ENCODE data around the gene ECI2. TPM values are rescaled to one million over a fixed set of nuclear protein-coding genes. Genes with fewer than 3 reads are reported as not detected.

The ECI2 gene
- total and polyA plus RNA-seq, 2 of the 13 experiments (the other 11 are each of a cell fraction or from before 2014, with no cell fraction given), result 78.5 to 228 TPM

GRCh38 chr6:4102687-4103244, 32.6 kb downstream of the ECI2 start (continued):
- TF ChIP-seq GMEB1 (CRISPR knock-in tag; IDR thresholded peaks at IDR 0.05; ENCODE audit: borderline replicate concordance), result peak; percentile 63; the same call in 1 of the 2 replicates
- no peak for TF ChIP-seq GTF3A (CRISPR knock-in tag; conservative IDR thresholded peaks at IDR 0.05)
- TF ChIP-seq ZNF3 (CRISPR knock-in tag; IDR thresholded peaks at IDR 0.05), result no peak
- peak; percentile 90; the same call in 1 of the 2 replicates for TF ChIP-seq FOXK1 (CRISPR knock-in tag; IDR thresholded peaks at IDR 0.05; ENCODE audit: borderline replicate concordance, low read depth)
- no peak for TF ChIP-seq ZNF235 (CRISPR knock-in tag; IDR thresholded peaks at IDR 0.05; ENCODE audit: borderline replicate concordance)
- TF ChIP-seq ZNF20 (CRISPR knock-in tag; IDR thresholded peaks at IDR 0.05), result no peak
- TF ChIP-seq ZNF629 (CRISPR knock-in tag; conservative IDR thresholded peaks at IDR 0.05), result no peak
- no peak for TF ChIP-seq PBX3 (CRISPR knock-in tag; IDR thresholded peaks at IDR 0.05; ENCODE audit: borderline replicate concordance)
- TF ChIP-seq ZSCAN9 (CRISPR knock-in tag; IDR thresholded peaks at IDR 0.05; ENCODE audit: borderline replicate concordance), result peak; percentile 95; the same call in 1 of the 2 replicates
- TF ChIP-seq ETS1 (CRISPR knock-in tag; IDR thresholded peaks at IDR 0.05), result no peak
- TF ChIP-seq SALL1 (CRISPR knock-in tag; IDR thresholded peaks at IDR 0.05), result peak; percentile 100
- peak; percentile 91 for TF ChIP-seq ZBTB43 (CRISPR knock-in tag; conservative IDR thresholded peaks at IDR 0.05)
- TF ChIP-seq ZC3H13 (CRISPR knock-in tag; IDR thresholded peaks at IDR 0.05), result peak; percentile 78
- TF ChIP-seq E2F2 (CRISPR knock-in tag; IDR thresholded peaks at IDR 0.05; ENCODE audit: borderline replicate concordance), result no peak
- no peak for TF ChIP-seq ZNF615 (CRISPR knock-in tag; IDR thresholded peaks at IDR 0.05; ENCODE audit: borderline replicate concordance)
- no peak for TF ChIP-seq XBP1 (CRISPR knock-in tag; IDR thresholded peaks at IDR 0.05)
- TF ChIP-seq ZNF230 (CRISPR knock-in tag; IDR thresholded peaks at IDR 0.05), result peak; percentile 84; the same call in 1 of the 2 replicates
- TF ChIP-seq NR2F6 (IDR thresholded peaks at IDR 0.05), result peak; percentile 93
- peak; percentile 97 for TF ChIP-seq NR2F6 (CRISPR knock-in tag; IDR thresholded peaks at IDR 0.05)
- TF ChIP-seq ZNF207 (IDR thresholded peaks at IDR 0.05; ENCODE audit: borderline replicate concordance), result no peak
- 0 out of 2 replicates have a peak, but pooled peaks have one; percentile 34 for TF ChIP-seq KLF12 (CRISPR knock-in tag; IDR thresholded peaks at IDR 0.05; ENCODE audit: borderline replicate concordance)
- no peak for TF ChIP-seq ZNF704 (CRISPR knock-in tag; IDR thresholded peaks at IDR 0.05; ENCODE audit: borderline replicate concordance)
- TF ChIP-seq ZNF670 (CRISPR knock-in tag; IDR thresholded peaks at IDR 0.05; ENCODE audit: borderline replicate concordance), result 0 out of 2 replicates have a peak, but pooled peaks have one; percentile 87

All from HepG2 (cell line).